HG02973 (cell line): ENCODE measurements around the gene TPM3.
A peak's percentile ranks its signal among the peaks of the same experiment; 100 is the strongest.
"Not testable (repeated sequence)": the region's sequence is repeated elsewhere in the genome, so short reads cannot be mapped to it uniquely, and the experiment has no call there.

Experiments used
- ATAC-seq: cut with Tn5 transposase; IDR thresholded peaks from one replicate; pipeline ENCODE4 v1.9.1; 2021; ENCODE audit warnings: moderate library complexity; ENCODE audit not compliant: unreplicated experiment

TPM3 gene

DNA sequence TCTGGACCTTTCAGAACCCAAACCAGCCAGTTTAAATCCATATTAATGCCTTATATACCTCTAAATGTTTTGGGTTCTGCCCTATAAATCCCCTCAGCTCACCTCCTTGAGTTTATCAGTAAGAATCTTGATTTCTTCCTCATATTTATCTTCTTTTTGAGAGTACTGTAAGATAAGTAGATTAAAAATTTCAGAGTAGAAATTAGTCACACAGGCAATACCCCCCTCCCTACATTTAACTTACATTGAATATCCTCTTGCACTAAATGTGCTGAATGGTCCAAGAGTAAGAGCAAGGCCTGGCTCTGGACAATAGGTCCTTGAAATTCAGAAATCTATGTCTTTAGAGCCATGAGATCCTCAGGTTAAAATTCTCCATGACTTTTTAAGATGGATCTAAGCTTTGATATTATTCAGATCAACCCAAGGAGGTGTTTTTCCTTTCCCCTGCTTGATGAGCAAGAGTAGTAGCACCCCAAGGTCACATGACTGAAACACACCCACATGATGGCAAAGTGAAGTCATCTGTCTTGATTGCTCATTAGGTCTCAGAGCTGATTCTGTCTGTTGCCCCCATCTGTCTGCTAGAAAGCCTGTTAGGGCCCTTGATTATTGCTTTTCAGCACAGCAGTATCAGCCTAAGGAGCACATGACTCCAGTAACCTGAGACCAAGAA is 21.2 kb downstream of the TPM3 start:
- no peak for ATAC-seq

DNA sequence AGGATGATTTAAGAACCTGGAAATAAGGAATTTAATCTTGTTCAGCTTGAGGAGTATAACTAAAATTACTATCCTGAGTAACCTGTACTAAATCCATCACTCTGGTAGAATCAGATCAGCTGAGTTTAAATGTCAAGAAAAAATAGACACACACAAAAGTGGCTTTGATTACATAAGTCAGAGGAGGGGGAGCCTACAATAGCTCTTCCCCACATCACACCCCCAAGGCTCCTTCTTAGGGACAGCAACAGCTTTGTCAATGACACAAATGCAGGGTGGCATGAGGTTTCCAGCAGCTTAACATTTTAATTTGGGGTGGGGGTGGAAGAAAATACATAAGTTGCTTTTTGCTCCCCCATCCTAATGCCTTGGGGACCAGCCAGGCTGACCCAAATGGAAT is 24.4 kb downstream of the TPM3 start:
- no peak for ATAC-seq

DNA sequence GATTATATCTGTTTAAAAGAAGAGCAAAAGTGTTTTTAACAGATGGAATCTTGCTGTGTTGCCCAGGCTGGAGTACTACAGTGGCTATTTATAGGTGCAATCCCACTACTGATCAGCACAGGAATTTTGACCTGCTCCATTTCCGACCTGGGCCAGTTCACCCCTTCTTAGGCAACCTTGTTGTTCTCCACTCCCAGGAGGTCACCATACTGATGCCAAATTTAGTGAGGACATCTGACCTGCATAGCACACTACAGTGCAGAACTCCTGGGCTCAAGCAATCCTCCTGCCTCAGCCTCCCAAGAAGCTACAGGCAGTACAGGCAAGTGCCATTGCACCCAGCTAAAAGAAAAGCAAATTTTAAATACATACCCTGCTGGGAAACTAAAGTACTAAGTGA is 25.7 kb downstream of the TPM3 start:
- ATAC-seq, result no peak

DNA sequence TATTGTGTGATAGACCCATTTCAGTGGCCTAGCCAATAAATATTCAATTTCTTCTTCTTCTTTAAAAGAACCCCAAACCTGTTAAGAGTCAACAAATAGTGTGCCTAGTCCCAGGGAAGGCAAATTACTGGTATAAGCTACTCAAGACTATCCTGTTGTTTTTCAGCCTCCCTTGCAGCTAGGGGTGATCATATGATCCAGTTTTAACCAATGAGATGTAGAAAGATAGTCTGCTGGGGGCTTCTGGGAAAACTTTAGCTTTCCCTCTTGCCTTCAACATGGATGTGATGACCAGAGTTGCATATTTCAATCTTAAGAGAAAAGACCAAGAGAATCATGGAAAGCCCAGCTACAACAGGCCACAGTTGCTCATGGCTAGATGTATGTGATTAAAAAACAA is 32.3 kb downstream of the TPM3 start:
- ATAC-seq, result no peak

DNA sequence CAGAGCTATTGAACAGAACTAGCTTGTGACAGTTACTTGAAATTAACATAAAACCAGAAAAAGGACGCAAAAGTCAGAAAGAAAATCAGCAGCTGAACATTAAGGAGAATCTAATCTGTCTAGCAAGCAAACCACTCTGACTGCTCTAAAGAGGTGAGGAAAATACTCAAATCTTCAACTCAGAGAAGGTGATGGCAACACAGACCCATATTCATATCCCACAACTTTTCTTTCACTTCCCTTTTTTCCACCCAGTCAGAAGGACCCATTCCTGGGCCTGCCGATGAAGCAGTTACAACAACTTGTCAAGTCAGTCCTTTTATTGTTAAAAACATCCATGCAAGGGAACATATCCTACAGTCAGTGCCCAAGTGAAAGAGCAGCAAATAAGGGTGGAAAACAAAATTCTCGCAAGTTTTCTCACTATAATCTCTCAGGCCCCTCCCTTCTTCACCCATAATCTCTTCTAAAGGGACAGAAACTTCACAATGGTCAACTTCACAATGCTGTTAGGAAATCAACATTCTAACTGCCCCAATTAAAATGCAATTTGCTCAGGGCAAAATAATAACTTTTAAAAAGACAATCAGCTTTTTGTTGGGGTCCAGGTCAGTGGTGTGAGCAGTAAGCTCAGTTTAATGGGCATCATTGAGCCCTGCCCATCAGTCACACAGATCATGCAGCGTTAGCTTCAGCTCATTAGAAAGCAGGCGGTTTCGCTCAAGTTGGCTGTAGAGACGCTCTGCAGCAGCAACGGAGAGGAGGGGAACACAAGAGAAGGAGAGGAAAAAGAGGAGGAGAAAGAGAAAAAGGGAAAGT is 33.4 kb downstream of the TPM3 start:
- ATAC-seq, result peak; percentile 39

DNA sequence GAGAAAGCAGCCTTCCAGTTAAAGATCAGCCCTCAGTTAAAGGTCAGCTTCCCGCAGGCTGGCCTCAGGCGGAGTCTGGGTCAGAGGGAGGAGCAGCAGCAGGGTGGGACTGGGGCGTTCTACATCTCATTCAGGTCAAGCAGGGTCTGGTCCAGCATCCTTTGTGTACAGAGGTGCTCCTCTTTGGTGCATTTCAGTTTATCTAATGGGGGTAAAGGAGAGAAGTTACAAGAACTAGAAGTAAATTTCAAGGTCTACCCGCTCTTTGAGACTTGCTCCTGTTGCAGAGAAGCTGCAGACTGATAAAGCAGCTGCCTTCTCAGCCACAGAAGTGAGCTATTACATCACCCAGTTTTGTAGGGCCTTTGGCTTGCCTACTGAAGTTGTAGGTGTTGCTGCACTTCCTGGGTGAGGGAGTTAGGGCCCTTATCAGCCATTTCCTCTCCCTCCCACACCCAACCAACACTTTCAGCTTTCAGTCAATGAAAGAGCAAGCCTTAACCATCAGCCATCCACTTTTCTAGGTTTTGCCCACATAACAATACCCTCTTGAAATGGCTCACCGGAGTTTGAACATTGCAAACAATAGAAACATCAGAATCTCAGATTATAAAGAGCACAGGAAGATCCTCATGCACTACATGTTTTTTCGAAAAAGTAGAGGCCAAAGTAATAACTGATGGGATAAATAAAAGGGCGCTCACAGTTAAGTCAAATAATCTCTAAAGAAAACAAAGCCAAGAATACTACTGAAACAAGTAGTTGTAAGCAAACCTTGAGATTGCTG is 34.2 kb downstream of the TPM3 start:
- ATAC-seq, result peak; percentile 80

DNA sequence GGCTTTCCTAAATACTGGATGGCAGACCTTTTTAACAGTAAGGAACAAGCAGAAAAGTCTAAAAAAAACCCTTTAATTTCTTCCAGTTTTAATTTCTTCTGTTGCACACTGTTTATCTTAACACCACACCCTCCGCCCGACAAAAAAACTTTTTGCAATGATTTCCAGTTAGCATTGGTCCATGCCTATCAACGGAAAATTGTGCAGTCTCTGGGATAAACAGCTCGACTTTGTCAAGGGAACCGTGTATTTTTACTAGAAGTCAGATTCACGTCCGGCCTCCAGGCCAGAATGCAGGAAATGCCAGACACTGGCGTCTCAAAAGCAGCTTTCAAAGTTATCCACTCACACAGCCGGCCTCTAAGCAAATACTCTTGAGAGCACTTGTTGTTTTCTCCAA is 36.6 kb downstream of the TPM3 start:
- no peak for ATAC-seq

DNA sequence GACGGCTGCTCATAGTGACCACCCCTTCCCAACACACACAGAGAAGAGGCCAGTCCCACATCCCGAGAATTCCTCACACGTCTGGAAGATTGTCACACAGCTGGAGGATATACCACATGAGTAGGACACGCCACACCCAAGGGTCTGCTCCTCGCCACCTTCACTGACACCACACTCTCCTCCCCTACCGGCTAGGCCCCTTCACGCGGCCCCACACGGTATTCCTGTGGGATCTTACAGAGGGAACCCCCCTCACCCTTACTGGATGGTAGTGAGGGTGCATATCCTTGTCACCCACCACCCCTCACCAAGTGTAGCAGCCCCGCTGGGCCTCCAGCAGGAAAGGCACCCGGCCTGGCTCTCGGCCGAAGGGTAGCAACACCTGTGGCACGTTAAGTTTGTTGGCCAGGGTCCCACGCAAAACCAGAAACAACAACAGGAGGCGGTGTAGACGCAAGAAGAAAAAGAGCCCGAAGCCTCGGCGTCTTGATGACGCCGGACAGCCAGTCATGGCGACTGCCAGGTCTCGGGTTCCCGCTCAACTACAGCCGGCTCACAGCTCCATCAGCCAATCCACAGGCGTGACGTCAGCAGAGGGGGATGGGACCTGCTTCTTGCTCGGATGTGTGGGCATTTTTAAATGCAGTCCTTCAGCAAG is 37.2 kb downstream of the TPM3 start, which contains the start of gene NUP210L:
NUP210L (minus strand) TSS at position 540 of the 658 bp plus-strand sequence.
- ATAC-seq, result no peak

DNA sequence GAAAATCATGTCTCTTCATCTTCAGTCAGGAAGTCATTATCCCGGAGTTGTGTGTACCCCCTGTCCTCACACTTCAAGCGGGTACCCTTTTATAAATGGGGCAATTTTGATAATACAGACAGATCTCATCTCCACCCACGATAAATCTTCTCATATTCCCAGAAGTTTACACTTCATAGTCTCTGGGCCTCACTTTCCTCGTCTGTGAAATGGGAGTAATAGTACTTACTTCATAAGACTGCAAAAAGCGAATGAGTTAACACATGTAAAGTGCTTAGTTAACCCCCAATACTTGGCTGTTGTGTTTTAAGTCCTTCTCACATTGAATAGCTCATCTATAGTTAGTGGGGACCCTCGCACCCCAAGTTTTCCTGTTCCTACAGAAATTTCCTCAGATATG is 37.8 kb downstream of the TPM3 start:
- ATAC-seq, result no peak

DNA sequence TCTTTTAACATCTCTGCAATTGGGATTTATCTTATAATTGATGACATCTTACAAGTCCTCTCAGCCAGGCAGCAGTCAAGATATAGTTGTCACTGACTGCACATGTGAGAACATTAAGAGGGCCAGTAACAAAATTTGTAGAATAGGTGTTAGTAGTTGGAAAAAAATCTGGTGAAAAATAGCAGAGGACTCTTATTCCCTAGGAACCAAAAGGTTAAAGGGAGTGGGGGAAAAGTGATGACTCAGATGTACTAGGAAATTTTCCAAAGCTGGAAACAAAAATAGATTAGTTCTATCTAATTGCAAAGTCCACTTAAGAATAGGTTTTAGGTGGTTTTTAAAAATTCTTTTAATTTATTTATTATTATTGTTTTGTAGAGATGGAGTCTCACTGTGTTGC is 40.6 kb downstream of the TPM3 start:
- ATAC-seq, result no peak

DNA sequence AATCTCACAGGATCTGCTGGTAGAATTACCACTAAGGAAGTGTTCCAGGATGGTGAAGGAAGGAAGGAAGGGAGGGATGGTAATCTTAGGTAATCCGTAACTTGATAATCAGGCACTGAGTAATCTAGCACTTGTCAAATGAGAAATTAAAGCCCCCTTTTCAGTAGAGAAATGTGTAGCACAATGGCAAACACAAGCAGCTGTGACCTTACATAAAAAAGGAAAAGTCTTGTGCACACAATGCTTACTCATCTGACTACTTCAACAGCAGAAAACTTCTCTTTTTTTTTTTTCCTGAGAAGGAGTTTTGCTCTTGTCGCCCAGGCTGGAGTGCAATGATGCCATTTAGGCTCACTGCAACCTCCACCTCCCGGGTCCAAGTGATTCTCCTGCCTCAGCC is 43.1 kb downstream of the TPM3 start:
- no peak for ATAC-seq

DNA sequence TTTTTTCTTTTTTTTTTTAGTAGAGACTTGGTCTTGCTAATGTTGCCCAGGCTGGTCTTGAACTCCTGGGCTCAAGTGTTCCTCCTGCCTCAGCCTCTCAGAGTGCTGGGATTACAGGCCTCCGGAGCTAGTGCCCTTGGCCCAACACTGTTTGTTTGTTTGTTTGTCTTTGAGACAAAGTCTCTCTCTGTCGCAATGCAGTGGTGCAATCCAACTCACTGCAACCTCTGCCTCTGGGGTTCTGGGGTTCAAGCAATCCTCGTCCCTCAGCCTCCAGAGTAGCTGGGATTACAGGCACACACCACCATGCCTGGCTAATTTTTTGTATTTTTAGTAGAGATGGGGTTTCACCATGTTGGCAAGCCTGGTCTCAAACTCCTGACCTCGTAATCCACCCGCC is 44.4 kb downstream of the TPM3 start:
- not testable (repeated sequence) for ATAC-seq

DNA sequence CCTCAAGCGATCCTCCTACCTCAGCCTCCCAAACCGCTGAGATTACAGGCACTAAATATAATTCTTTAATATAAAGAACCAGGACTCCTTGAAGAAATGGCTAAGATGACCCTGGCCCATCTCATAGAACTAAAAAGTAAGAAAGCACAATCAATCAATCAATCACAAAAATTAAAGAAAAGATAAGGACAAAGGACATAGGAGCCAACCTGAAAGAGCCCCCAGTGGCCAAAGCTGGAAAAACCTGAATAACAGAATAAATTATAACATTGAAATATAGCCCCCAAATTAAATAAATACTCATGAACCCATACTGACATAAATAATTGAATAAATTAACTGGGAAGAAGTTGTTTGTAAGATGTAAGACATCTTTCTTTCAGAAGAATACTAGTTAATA is 45.9 kb downstream of the TPM3 start:
- no peak for ATAC-seq

DNA sequence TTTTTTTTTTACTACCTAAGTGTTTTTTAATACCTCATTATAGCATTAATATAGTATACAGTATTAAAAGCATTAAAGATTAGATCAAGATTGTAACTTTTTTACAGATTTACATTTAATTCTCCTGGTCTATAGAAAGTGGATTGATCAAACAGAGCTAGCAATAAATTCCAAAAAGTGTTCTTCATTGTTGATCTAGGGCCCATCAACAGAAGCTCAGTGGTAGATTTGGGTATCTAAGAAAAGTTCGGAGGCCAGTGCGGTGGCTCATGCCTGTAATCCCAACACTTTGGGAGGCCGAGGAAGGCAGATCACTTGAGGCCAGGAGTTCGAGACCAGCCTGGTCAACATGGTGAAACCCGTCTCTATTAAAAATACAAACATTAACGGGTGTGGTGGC is 49.5 kb downstream of the TPM3 start:
- no peak for ATAC-seq

DNA sequence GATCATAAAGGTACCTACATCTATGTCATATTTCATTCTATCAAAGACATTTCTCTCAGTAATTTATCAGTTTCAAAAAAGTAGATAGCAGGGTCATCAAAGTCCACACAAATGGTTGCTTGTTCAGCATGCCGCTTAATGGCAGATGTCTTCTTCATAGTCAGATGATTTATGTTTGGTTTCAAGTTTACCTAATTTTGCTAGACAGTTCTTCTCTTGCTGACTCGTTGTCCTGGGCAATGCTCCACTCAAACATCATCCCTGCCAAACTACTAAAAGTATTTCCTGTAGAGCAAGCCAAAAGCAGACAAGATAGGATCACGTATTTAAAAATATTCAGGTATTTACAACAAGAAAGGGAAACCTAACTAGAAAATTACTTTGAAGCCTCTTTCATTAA is 50.7 kb downstream of the TPM3 start:
- no peak for ATAC-seq

DNA sequence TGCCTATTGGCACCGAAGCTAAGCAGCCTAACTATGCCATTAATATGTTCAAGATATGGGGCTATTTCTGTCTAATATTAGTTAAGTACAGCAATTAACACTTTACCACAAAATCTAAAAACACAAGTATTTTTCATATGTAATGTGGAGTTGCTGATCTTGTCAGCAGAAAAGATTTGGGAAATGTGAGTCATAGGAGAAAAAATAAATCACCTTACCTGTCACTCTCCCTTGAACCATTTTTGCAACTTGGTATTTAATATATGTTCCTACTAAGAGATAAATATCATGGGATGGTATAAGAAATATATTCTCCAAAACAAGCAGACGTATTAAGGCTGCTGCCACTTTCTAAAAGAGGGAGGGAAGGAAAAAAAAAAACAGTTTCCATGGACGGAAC is 54.0 kb downstream of the TPM3 start:
- no peak for ATAC-seq

DNA sequence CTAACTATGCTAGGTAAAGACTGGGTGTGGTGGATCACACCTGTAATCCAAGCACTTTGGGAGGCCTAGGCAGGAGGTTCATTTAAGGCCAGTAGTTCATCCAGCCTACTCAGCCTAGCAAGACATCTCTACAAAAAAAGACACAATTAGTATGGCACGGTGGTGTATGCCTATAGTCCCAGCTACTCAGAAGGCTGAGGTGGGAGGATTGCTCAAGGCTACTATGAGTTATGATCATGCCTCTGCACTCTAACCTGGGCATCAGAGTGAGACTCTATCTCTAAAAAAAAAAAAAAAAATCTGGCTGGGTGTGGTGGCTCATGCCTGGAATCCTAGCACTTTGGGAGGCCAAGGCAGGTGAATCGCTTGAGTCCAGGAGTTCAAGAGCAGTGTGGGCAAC is 58.6 kb downstream of the TPM3 start:
- no peak for ATAC-seq

DNA sequence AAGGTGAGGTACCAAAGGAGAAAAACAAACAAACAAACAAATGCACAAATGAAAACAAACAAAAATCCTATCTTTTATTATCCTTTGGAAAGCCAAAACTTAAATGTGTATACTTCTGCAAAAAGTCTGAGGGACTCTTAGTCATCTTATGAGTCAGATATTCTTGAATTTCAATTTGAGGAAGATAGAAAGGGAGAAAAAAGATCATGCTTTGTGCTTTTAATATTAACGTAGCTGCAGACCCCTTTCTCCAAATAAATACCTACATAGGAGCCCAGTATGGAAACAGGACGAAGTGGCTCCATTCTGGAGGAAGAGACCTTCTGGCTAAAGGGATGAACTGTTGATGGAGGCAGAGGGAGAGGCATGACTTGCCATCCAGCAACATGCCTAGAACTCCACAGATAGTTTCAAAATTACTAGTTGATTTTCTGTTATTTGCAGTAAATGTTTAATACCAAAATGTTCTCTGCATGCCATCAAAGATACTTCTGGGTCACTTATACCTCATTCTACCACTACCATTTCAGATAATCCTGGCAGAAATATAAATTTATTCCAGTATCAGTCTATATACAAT is 62.4 kb downstream of the TPM3 start:
- ATAC-seq, result no peak

DNA sequence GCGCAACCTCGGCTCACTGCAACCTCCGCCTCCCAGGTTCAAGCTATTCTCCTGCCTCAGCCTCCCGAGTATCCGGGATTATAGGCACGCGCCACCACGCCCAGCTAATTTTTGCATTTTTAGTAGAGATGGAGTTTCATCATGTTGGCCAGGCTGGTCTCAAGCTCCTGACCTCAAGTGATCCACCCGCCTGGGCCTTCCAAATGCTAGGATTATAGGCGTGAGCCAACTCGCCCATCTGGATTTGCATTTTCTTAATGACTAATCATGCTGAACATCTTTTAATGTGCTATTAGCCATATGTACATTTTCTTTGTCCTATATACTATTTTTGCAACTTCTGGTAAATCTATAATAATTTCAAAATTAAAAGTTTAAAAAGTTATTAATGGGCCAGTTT is 68.7 kb downstream of the TPM3 start:
- ATAC-seq, result not testable (repeated sequence)

DNA sequence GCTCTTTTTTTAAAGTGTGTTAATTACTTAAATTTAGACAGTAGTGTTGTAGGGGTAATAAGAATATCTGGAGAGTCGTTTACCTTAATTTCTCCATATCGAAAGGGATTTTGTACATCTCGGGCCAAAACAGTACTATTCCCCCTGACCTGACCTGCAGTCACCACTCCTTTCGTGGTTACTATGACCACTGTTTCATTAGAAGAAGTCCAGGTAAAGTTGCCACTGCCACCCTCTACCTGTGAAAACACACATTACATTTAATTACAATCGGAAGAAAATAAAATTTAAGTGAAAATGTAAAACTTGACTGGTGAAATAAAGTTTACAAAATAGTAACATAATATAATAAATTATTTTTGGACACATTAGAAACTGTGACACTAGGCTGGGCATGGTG is 74.3 kb downstream of the TPM3 start:
- no peak for ATAC-seq

DNA sequence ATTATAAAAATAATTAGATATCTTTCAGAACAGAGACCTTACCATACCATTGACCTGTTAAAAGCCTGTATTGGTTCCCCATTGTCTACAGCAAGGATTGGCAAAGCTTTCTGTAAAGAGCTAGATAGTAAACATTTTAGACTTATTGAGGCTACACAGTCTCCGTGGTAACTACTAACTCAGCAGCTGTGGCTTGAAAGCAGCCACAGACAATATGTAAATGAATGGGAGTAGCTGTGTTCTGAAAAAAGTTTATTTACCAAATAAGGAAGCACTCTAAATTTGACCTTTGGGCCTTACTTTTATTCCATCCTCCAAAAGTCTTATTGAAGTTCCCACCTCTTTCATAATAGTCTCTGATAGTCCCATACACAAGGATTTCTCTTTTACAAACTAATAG is 76.7 kb downstream of the TPM3 start:
- ATAC-seq, result no peak
